C4-2B (cell line): ENCODE measurements around the gene SLC39A13.

ENCODE experiments used
- H3K27ac ChIP-seq: fragments of 450-650 bp; 2 replicates; pipeline ENCODE4 v1.5.1; 2017
- ZFX ChIP-seq: fragments of 450-650 bp; IDR thresholded peaks from 2 replicates; pipeline ENCODE4 v1.6.1; 2017
- TF ChIP-seq, protein P1 (sequence below): fragments of 450-650 bp; conservative IDR thresholded peaks from 2 replicates; pipeline ENCODE4 v1.5.1; 2017; ENCODE audit warnings: mild to moderate bottlenecking

SLC39A13 gene

DNA sequence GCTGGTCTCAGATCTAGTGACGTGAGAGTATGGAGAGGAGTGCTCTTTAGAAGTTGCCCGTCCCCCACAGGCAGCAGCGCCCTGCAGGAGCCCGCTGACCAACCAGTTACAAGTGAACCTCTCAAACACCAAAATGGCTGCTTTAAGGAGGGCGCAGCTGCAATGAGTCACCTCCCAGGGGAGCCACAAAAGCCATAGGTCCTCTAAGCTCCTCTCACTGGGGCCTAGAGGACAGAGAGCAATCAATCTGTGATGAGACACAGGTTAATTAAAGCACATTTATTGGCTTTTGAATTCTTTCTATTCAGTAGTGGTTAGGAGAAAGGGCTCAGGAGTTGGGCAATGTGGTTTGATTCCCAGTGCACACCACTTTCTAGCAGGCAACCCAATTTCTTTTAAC, 56.1 kb downstream of the SLC39A13 start:
- H3K27ac ChIP-seq = no peak overlapping the region
- TF ChIP-seq, protein P1, sequence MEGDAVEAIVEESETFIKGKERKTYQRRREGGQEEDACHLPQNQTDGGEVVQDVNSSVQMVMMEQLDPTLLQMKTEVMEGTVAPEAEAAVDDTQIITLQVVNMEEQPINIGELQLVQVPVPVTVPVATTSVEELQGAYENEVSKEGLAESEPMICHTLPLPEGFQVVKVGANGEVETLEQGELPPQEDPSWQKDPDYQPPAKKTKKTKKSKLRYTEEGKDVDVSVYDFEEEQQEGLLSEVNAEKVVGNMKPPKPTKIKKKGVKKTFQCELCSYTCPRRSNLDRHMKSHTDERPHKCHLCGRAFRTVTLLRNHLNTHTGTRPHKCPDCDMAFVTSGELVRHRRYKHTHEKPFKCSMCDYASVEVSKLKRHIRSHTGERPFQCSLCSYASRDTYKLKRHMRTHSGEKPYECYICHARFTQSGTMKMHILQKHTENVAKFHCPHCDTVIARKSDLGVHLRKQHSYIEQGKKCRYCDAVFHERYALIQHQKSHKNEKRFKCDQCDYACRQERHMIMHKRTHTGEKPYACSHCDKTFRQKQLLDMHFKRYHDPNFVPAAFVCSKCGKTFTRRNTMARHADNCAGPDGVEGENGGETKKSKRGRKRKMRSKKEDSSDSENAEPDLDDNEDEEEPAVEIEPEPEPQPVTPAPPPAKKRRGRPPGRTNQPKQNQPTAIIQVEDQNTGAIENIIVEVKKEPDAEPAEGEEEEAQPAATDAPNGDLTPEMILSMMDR = no peak
- no peak for TF ChIP-seq ZFX
